GM21367 (cell line): ENCODE measurements around the gene NAALADL2.

ENCODE experiments used
- ATAC-seq: cut with Tn5 transposase; IDR thresholded peaks from one replicate; pipeline ENCODE4 v1.9.1; 2021; ENCODE audit not compliant: unreplicated experiment

Gene NAALADL2

GRCh38 chr3:174884776-174885568, 25.8 kb downstream of the NAALADL2 start:
- no peak for ATAC-seq

- no peak for ATAC-seq
Observed at GRCh38 chr3:174891524-174892203, 32.5 kb downstream of the NAALADL2 start.

DNA sequence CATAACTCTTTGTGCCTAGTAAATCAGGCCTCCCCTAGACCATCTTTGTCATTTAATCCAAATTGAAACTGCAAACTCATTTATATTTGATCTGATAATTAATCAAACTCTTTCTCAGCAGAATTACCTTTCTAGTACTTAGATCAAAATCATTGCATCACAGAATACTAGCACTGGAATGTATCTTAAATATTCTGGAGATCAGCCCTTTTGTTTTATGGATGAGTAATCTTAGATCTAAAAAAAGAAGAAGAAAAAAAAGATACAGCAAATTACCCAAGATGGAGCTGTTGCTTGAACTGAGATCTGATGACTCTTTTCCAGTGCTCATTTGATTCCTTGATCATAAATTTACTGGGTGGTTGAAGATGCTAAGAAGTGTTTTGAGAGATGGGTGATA, 47.9 kb downstream of the NAALADL2 start:
- ATAC-seq: no peak

DNA sequence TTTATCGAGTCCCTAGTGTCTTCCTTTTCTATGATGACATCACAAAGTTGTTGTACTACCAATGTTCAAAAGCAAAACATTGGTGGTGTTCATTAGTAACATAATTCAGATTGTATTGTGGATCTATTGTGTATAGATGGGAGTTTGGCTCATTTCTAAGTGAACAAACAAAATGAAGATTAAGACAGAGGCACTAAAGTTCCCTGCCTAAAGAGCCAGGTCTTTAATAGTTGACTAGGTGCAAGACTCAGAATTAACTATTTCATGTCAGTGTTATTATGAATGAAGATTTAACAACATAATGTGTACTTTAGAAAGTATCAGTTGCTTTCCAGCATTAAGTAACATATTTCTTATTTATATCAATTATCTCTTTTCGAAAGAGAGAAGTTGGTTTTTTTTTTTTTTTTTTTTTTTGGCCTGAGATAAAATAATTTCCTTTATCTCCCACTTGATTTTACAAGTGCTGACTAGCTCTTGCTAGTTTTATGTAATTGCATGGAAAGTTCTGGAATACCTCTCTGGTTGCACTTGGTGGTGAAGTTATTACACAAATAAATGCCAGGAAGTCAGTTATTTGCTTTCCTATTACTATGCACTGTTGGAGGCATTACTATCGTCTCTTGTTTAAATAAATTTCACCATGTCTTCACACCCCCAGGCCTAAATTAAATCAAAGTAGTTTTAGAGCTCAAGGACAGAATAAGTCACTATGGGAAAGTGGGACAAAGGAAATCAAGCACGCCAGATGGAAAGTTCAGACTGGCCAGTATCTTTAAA, 48.7 kb downstream of the NAALADL2 start:
- ATAC-seq: no peak

DNA sequence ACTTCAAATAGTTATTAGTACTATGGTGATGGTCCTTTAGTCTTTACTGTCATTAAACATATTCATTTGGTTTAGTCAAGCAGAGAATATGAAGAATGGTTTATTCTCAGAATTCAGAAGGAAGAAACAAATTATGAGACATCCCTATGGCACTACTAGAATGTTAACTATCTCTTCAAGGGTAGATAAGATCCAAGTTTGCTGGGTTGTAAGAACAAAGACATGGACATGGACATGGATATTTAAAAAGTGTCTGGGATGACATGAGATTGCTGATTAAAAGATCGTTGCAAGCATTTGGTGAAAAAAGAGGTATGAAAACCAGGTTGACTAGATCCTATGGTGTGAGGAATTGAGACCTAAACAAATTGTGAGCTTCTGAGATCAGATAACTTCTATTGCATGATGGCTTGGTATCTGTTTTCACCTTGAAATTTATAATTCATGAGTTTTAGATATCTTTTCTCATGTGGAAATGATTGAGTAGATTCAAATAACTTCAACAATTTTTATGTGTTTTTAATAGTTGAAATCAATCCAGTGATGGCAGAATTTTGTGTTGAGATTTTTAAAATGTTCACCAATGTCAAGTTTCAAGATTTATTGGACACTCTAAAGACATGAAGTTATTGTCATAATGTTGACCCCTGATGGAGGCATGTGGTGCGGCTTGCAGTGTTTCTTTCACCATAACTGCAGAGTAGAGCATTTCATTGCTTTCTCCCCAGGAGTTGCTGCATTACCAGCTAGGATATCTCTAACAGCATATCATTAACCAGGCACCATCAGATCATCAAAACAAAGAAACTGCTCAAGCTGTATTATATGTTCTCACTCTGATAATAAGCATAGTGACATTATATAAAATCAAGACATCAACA, 72.6 kb downstream of the NAALADL2 start:
- no peak for ATAC-seq

GRCh38 chr3:174936590-174936989, 77.5 kb downstream of the NAALADL2 start:
- no peak for ATAC-seq

DNA sequence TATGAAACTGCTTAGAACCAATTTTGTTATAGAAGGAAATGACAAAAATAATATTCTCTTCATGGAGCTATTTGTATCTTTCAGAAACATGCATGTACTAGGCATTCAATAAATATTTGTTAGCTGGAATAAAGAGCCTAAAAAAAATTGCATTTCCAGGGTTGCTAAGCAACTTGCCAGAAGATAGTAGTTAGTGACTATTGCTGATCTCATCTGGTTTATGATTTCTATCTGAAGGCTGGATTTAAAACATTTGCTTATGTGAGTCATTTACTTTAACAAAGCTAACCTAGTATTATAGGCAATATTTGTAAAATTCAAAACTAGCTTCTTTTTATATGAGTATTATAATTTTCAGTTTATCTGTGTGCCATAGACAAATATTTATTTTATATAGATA, 78.3 kb downstream of the NAALADL2 start:
- no peak for ATAC-seq

GRCh38 chr3:174938102-174938501, 79.0 kb downstream of the NAALADL2 start:
- ATAC-seq: no peak

DNA sequence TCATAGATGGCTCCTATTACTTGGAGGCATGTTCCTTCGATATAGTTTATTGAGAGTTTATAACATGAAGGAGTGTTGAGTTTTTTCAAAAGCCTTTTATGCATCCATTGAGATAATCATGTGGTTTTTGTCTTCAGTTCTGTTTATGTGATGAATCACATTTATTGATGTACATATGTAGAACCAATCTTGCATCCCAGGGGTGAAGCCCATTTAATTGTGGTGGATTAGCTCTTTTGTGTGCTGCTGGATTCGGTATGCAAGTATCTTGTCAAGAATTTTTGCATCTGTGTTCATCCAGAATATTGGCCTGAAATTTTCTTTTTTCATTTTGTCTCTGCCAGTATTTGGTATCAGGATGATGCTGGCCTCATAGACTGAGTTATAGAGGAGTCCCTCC, 81.0 kb downstream of the NAALADL2 start:
- ATAC-seq: no peak

DNA sequence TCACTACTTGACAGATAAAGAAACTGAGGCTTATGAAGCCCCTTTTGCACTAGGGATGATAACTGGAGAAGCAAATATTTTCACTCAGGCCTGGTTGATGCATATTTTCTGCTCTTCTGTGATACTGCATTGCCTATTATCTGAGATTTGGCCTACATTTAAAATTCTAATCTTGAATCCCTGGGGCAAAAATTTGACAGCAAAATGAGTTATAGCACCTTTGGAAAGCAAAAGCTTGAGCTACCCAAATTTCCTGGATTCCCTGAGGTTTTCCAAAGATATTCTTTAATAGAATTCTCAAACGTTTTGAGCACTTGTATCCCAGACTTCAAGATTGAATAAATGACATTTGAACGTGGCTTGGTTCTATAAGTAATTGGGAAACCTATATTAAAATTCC, 86.1 kb downstream of the NAALADL2 start:
- ATAC-seq: no peak

GRCh38 chr3:174945951-174946350, 86.8 kb downstream of the NAALADL2 start:
- ATAC-seq: no peak

- ATAC-seq: no peak
Observed at GRCh38 chr3:174949523-174949922, 90.4 kb downstream of the NAALADL2 start.

GRCh38 chr3:174951034-174951433, 91.9 kb downstream of the NAALADL2 start:
- ATAC-seq: no peak

- no peak for ATAC-seq
Observed at GRCh38 chr3:174951498-174952005, 92.4 kb downstream of the NAALADL2 start.

GRCh38 chr3:174953068-174953467, 93.9 kb downstream of the NAALADL2 start:
- no peak for ATAC-seq

GRCh38 chr3:174955513-174956016, 96.4 kb downstream of the NAALADL2 start:
- ATAC-seq: no peak

- ATAC-seq: no peak
Observed at GRCh38 chr3:174957081-174957480, 97.9 kb downstream of the NAALADL2 start.

- ATAC-seq: no peak
Observed at GRCh38 chr3:174957551-174958001, 98.4 kb downstream of the NAALADL2 start.

- ATAC-seq: no peak
Observed at GRCh38 chr3:174958671-174959328, 99.7 kb downstream of the NAALADL2 start.
